ENCODE results near the gene NARF. TPM values are rescaled to one million over a fixed set of nuclear protein-coding genes. Genes with fewer than 3 reads are reported as not detected.

The NARF gene
- total RNA-seq, 1 donor from 2014 or later, result 40.0 TPM

DNA sequence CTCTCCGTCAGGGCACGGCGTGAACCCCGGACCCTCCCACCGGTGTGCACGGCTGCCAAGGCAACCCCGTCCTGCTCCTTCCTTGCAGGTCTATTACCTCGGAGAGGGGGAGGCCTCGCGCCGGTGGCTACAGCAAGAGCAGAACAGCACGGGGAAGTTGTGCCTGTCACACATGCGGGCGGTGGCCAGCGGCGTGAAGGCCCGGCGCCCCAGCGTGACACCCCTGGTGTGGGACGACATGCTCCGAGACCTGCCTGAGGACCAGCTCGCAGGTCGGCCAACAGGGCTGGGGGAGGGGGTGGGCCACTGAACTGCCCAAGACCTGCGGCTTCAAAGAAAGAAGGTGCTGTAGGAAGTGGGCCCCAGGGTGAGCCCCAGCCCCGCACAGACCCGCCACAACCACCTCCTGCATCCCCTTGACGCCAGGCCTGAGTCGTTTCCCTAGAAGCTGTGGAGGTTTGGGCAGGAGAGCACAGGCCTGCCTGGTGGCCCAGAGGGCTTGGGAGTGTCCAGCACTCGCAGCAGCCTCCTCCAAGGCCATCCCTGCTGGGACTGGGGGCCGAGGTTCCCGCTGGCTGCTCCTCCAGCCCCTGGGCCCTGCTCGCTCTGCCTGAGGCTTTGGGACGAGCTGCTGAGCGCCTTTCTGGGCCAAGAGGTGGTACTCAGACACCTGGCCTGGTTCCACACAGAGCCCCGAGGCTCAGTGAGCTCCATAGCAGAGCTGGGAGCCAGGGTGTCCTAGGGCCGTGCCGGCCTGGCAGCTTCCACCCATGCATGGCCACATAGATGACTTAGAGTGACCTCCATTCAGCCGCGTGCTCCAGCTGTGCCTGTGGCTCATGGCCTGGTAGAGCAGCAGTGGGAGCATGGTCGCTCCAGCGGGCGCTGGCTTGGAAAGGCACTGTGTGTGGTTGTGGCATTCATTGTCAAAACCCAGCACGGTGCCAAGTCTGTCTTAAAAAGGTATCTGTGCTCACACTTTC, 22.6 kb upstream of the NARF start:
- peak; percentile 18 for FAIRE-seq
- peaks cover 2% of the 10 kb centered on the region for H3K36me3 ChIP-seq (ENCODE audit: control insufficient read depth, insufficient read depth, low read length)
- TF ChIP-seq, protein P1, sequence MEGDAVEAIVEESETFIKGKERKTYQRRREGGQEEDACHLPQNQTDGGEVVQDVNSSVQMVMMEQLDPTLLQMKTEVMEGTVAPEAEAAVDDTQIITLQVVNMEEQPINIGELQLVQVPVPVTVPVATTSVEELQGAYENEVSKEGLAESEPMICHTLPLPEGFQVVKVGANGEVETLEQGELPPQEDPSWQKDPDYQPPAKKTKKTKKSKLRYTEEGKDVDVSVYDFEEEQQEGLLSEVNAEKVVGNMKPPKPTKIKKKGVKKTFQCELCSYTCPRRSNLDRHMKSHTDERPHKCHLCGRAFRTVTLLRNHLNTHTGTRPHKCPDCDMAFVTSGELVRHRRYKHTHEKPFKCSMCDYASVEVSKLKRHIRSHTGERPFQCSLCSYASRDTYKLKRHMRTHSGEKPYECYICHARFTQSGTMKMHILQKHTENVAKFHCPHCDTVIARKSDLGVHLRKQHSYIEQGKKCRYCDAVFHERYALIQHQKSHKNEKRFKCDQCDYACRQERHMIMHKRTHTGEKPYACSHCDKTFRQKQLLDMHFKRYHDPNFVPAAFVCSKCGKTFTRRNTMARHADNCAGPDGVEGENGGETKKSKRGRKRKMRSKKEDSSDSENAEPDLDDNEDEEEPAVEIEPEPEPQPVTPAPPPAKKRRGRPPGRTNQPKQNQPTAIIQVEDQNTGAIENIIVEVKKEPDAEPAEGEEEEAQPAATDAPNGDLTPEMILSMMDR (IDR thresholded peaks at IDR 0.05; ENCODE audit: insufficient read depth, low read length, severe bottlenecking), result no peak

DNA sequence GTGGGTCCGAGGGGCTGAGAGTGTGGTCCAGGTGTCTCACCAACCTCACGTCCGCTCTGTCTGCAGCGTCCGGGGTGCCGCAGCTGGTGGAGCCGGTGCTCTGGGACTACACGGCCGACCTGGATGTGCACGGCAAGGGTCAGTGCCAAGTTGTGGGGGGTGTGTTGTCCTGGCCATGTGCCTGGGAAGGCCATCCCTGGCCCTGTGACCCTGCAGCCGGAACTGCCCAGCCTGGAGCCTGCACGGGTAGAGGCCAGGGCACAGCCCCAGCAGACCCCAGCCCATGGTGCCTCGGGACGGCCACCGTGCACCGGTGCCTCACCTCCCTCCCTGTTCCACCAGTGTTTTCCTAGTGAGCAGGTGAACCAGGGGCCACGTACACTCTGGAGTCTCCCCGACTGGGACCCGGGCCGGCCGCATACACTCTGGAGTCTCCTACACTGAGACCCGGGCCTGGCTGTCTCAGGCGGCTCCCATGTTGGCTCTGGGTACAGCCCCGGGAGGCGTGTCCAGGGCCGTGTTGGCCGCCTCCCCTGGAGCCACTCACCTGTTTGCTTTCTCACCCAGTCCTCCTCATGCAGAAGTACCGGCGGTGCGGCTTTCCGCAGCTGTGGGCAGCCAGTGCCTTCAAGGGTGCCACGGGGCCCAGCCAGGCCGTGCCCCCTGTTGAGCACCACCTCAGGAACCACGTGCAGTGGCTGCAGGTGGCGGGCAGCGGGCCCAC, 21.8 kb upstream of the NARF start:
- FAIRE-seq (no peak), DNase-seq (ENCODE audit: low read depth) (no peak)
- TF ChIP-seq, protein P1 (IDR thresholded peaks at IDR 0.05; ENCODE audit: insufficient read depth, low read length, severe bottlenecking), result no peak
- Histone ChIP-seq H3K4me3 (ENCODE audit: low read depth, low read length) (no peak overlapping the region), H3K36me3 (ENCODE audit: control insufficient read depth, insufficient read depth, low read length) (peaks cover 2% of the 10 kb centered on the region), H3K27me3 (ENCODE audit: control insufficient read depth, insufficient read depth, low read length) (no peaks in the 10 kb centered on the region)

More for the DNA sequence above, 22.6 kb upstream of the NARF start:
- Histone ChIP-seq H3K4me3 (ENCODE audit: low read depth, low read length) (no peak overlapping the region), H3K27me3 (ENCODE audit: control insufficient read depth, insufficient read depth, low read length) (no peaks in the 10 kb centered on the region)
- no peak for DNase-seq (ENCODE audit: low read depth)

GRCh38 chr17:82437325-82437668, 21.2 kb upstream of the NARF start:
- TF ChIP-seq, protein P1 (IDR thresholded peaks at IDR 0.05; ENCODE audit: insufficient read depth, low read length, severe bottlenecking), result no peak
- DNase-seq (ENCODE audit: low read depth), result no peak
- H3K36me3 ChIP-seq (ENCODE audit: control insufficient read depth, insufficient read depth, low read length), result peaks cover 3% of the 10 kb centered on the region

DNA sequence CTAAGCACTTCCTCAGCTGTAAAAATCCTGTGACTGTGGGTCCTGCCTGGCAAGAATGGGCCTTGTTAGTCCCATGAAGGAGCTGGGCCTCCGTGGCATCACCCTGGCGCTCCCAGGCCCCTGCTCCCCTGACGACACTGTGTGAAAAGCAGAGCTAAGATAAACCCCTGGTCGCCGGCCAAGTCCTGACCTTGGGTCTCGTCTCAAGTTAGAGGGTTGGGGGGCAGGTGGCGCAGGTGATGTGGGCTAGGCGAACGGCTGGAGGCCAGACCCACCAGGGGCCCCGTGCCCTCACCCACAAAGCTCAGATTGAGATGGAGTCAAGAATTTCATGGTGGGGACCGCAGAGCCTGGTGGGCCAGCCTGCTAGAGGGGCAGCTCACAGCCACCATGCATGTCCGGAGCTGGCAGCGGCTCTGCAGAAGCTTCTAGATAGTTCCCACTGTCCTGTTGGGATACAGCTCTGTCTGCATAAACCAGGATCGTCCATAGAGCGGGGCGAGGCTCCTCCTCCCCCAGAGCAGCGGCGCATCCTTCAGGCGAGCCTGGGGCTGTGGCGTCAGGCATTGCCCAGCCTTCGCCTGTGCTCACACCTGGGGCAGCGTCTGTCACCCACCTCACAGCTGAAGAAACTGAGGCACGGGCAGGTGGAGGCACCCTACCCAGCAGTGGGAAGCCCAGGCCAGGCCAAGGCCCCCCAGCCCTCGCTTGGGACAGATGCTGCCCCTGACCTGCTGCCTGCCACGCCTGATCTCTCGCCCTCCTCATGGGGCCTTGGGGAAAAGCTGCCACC, 19.9 kb upstream of the NARF start:
- TF ChIP-seq, protein P1 (IDR thresholded peaks at IDR 0.05; ENCODE audit: insufficient read depth, low read length, severe bottlenecking), result no peak
- H3K4me3 ChIP-seq (ENCODE audit: low read depth, low read length), result no peak overlapping the region
- no peaks in the 10 kb centered on the region for H3K27me3 ChIP-seq (ENCODE audit: control insufficient read depth, insufficient read depth, low read length)
- DNase-seq (ENCODE audit: low read depth), result no peak
- no peak for FAIRE-seq
- H3K36me3 ChIP-seq (ENCODE audit: control insufficient read depth, insufficient read depth, low read length), result peaks cover 9% of the 10 kb centered on the region

More at GRCh38 chr17:82437325-82437668, 21.2 kb upstream of the NARF start:
- FAIRE-seq, result no peak
- no peaks in the 10 kb centered on the region for H3K27me3 ChIP-seq (ENCODE audit: control insufficient read depth, insufficient read depth, low read length)
- no peak overlapping the region for H3K4me3 ChIP-seq (ENCODE audit: low read depth, low read length)

GRCh38 chr17:82439194-82439828, 19.2 kb upstream of the NARF start:
- TF ChIP-seq, protein P1 (IDR thresholded peaks at IDR 0.05; ENCODE audit: insufficient read depth, low read length, severe bottlenecking), result no peak
- FAIRE-seq, result no peak

More at GRCh38 chr17:82439194-82439828, 19.2 kb upstream of the NARF start:
- H3K4me3 ChIP-seq (ENCODE audit: low read depth, low read length), result no peak overlapping the region
- DNase-seq (ENCODE audit: low read depth), result no peak
- H3K36me3 ChIP-seq (ENCODE audit: control insufficient read depth, insufficient read depth, low read length), result peaks cover 9% of the 10 kb centered on the region
- no peaks in the 10 kb centered on the region for H3K27me3 ChIP-seq (ENCODE audit: control insufficient read depth, insufficient read depth, low read length)
